OCI-LY1 (cell line): Measurements from ENCODE around the gene COL16A1.

Source experiments
- EZH2 ChIP-seq: fragments of 200-600 bp; sonication (generic), shearing (Covaris generic); IDR thresholded peaks from 2 replicates; pipeline ENCODE4 v1.8.0; 2017; ENCODE audit warnings: borderline replicate concordance, mixed run types, mild to moderate bottlenecking, antibody characterized with exemption, low read length, moderate library complexity, mixed read lengths
- TF ChIP-seq, protein P1 (sequence below): fragments of 200-600 bp; sonication (generic), shearing (Covaris generic); IDR thresholded peaks from 2 replicates; pipeline ENCODE4 v1.5.1; 2017; ENCODE audit warnings: mild to moderate bottlenecking, antibody characterized with exemption, low read length, moderate library complexity, mixed read lengths

DNA sequence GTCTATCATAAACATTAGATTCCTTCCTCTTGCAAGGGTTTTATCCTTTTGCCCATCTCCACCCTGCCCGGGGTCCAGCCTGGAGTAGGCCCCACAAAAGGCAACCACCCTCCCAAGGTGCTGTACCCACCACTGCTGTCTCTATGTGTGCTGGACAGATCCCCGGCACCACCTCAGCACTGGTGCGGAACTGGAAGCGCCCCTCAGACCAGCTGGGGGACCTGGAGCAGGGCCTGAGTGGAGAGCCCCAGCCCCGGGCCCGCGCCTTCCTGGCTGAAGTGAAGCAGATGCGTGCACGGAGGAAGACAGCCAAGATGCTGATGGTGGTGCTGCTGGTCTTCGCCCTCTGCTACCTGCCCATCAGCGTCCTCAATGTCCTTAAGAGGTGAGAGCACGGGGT lies 80.5 kb downstream of the COL16A1 start:
- TF ChIP-seq, protein P1, sequence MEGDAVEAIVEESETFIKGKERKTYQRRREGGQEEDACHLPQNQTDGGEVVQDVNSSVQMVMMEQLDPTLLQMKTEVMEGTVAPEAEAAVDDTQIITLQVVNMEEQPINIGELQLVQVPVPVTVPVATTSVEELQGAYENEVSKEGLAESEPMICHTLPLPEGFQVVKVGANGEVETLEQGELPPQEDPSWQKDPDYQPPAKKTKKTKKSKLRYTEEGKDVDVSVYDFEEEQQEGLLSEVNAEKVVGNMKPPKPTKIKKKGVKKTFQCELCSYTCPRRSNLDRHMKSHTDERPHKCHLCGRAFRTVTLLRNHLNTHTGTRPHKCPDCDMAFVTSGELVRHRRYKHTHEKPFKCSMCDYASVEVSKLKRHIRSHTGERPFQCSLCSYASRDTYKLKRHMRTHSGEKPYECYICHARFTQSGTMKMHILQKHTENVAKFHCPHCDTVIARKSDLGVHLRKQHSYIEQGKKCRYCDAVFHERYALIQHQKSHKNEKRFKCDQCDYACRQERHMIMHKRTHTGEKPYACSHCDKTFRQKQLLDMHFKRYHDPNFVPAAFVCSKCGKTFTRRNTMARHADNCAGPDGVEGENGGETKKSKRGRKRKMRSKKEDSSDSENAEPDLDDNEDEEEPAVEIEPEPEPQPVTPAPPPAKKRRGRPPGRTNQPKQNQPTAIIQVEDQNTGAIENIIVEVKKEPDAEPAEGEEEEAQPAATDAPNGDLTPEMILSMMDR: no peak
- TF ChIP-seq EZH2: no peak
